Body of pancreas (tissue), 4 donors: Measurements from ENCODE around the gene LOXL4. TPM values are rescaled to one million over a fixed set of nuclear protein-coding genes. Genes with fewer than 3 reads are reported as not detected.

Source experiments
- ATAC-seq: fragments of 150-250 bp; one replicate; pipeline ENCODE4 v1.9.1; 2016
- DNase-seq, 4 donors: peaks; one replicate each; pipeline ENCODE4 v3.0.0-alpha.2; 2019
- H3K27ac ChIP-seq, 4 donors: fragments of 200-600 bp; sonication (generic); 1 replicate in 3 of 4; 2 replicates in 1 of 4; pipeline versions ENCODE4 v1.5.1 to v1.6.1; 2016 to 2019; ENCODE audit warnings: mild to moderate bottlenecking in 1 of 4, mixed read lengths in 1 of 4, moderate library complexity in 1 of 4
- H3K27me3 ChIP-seq, 2 donors: fragments of 200-600 bp; sonication (generic); one replicate each; pipeline ENCODE4 v1.6.0; 2016; ENCODE audit warnings: mild to moderate bottlenecking in 1 of 2
- H3K36me3 ChIP-seq, 2 donors: fragments of 200-600 bp; sonication (generic); replicated peaks in 1 of 2; 2 replicates each; pipeline ENCODE4 v1.5.1; 2016; ENCODE audit warnings: low read depth in 2 of 2; ENCODE audit not compliant: insufficient read depth in 1 of 2
- H3K4me1 ChIP-seq: fragments of 200-600 bp; sonication (generic); one replicate; pipeline ENCODE4 v1.6.0; 2016
- H3K4me3 ChIP-seq, 2 donors: fragments of 200-600 bp; sonication (generic); 1 replicate in 1 of 2; 2 replicates in 1 of 2; pipeline ENCODE4 v1.5.1; 2016 to 2019
- H3K9me3 ChIP-seq, 3 donors: fragments of 200-600 bp; sonication (generic); 1 replicate in 2 of 3; 2 replicates in 1 of 3; pipeline ENCODE4 v1.5.1; 2016
- CTCF ChIP-seq, 7 experiments: fragments of 450-650 bp in 4 of 7; fragments of 200-600 bp in 3 of 7; sonication (generic) in 3 of 7; IDR thresholded peaks; one replicate each; pipeline ENCODE4 v1.5.1; 2016 to 2019; ENCODE audit warnings: antibody characterized with exemption in 7 of 7
- POLR2A ChIP-seq, 3 donors: fragments of 450-650 bp; IDR thresholded peaks; one replicate each; pipeline ENCODE4 v1.6.1; 2016; ENCODE audit warnings: antibody characterized with exemption in 3 of 3, mild to moderate bottlenecking in 2 of 3
- WGBS, 2 donors: methylation state at CpG; one replicate each; pipeline ENCODE4 v1.1.5; 2017; 5-methylcytosine and 5-hydroxymethylcytosine counted together
- intact Hi-C: fragments of 100-400 bp; cut with DNase I; formaldehyde crosslinking; loops from one replicate; pipeline ENCODE4 v1.15.1; 2023
- total RNA-seq, 2 donors: library from RNA; depleted of rRNA; stranded (reverse); fragments of >200 nt; gene quantifications; one replicate each; pipeline ENCODE4 v1.1.0, GENCODE V29; 2016

Gene LOXL4
- total RNA-seq, 2 donors from 2014 or later: 8.9 to 10.6 TPM

- H3K27ac ChIP-seq: peak overlapping the region in 1 of 4 donors; percentile 54
- 86 to 89% methylated on average over 3 to 14 of the region's 14 CpGs for WGBS, 2 donors
- no peaks in the 10 kb centered on the region for H3K36me3 ChIP-seq
- TF ChIP-seq POLR2A (IDR thresholded peaks at IDR 0.05) (no peak), CTCF (IDR thresholded peaks at IDR 0.05) (no peak)
- intact Hi-C loops: no loop called here
- peaks cover 21% of the 10 kb centered on the region for H3K4me1 ChIP-seq
- H3K9me3 ChIP-seq: no peaks in the 10 kb centered on the region
- H3K4me3 ChIP-seq: no peak overlapping the region
- no peaks in the 10 kb centered on the region for H3K27me3 ChIP-seq
- DNase-seq (no peak), ATAC-seq (no peak)
Measured at GRCh38 chr10:98260752-98261151, 7.2 kb downstream of the LOXL4 start.

GRCh38 chr10:98260350-98260749 lies 7.6 kb downstream of the LOXL4 start:
- ATAC-seq (no peak), DNase-seq (no peak)
- Histone ChIP-seq H3K4me3 (no peak overlapping the region), H3K27ac (peak overlapping the region in 1 of 4 donors; percentile 54), H3K36me3 (no peaks in the 10 kb centered on the region), H3K9me3 (no peaks in the 10 kb centered on the region), H3K4me1 (peaks cover 20% of the 10 kb centered on the region), H3K27me3 (no peaks in the 10 kb centered on the region)
- 14 to 26% methylated on average over 9 of the region's 9 CpGs for WGBS, 2 donors
- no peak for TF ChIP-seq CTCF (IDR thresholded peaks at IDR 0.05)
- TF ChIP-seq POLR2A (IDR thresholded peaks at IDR 0.05): no peak
- intact Hi-C loops: no loop called here

- Histone ChIP-seq H3K9me3 (no peaks in the 10 kb centered on the region), H3K4me3 (no peak overlapping the region), H3K27me3 (no peaks in the 10 kb centered on the region), H3K27ac (peak overlapping the region in 1 of 4 donors; percentile 54), H3K4me1 (peaks cover 20% of the 10 kb centered on the region), H3K36me3 (no peaks in the 10 kb centered on the region)
- intact Hi-C loops: no loop called here
- ATAC-seq: no peak
- no peak for DNase-seq
- no peak for TF ChIP-seq POLR2A (IDR thresholded peaks at IDR 0.05)
- 53 to 63% methylated on average over 13 to 14 of the region's 14 CpGs for WGBS, 2 donors
Measured at GRCh38 chr10:98259606-98260315, 8.2 kb downstream of the LOXL4 start.

GRCh38 chr10:98258683-98259454 lies 9.1 kb downstream of the LOXL4 start:
- Histone ChIP-seq H3K27me3 (no peaks in the 10 kb centered on the region), H3K4me1 (peaks cover 20% of the 10 kb centered on the region), H3K4me3 (no peak overlapping the region), H3K36me3 (no peaks in the 10 kb centered on the region), H3K9me3 (no peaks in the 10 kb centered on the region), H3K27ac (no peak overlapping the region)
- intact Hi-C loops: no loop called here
- no peak for TF ChIP-seq CTCF (IDR thresholded peaks at IDR 0.05)
- TF ChIP-seq POLR2A (IDR thresholded peaks at IDR 0.05): no peak
- no peak for ATAC-seq
- 73 to 76% methylated on average over 11 to 13 of the region's 13 CpGs for WGBS, 2 donors
- no peak for DNase-seq

- no peak for ATAC-seq
- H3K4me3 ChIP-seq: no peak overlapping the region
- H3K27ac ChIP-seq: no peak overlapping the region
- no peaks in the 10 kb centered on the region for H3K36me3 ChIP-seq
- no peak for DNase-seq
- intact Hi-C loops: no loop called here
- H3K9me3 ChIP-seq: no peaks in the 10 kb centered on the region
- TF ChIP-seq POLR2A (IDR thresholded peaks at IDR 0.05) (no peak), CTCF (IDR thresholded peaks at IDR 0.05) (no peak)
- H3K27me3 ChIP-seq: no peaks in the 10 kb centered on the region
- peaks cover 20% of the 10 kb centered on the region for H3K4me1 ChIP-seq
- 86 to 93% methylated on average over 8 to 14 of the region's 16 CpGs for WGBS, 2 donors
Measured at GRCh38 chr10:98257961-98258360, 10.0 kb downstream of the LOXL4 start.
